Neutrophil (primary cell): ENCODE results near the gene OR2AE1.
"Not testable (repeated sequence)": the region's sequence is repeated elsewhere in the genome, so short reads cannot be mapped to it uniquely, and the experiment has no call there.

ENCODE experiments used
- H3K27ac ChIP-seq: fragments of 200-600 bp; sonication (generic); 2 replicates; pipeline ENCODE4 v1.5.1; 2016; ENCODE audit warnings: mild to moderate bottlenecking, moderate library complexity
- H3K27me3 ChIP-seq: fragments of 200-600 bp; sonication (generic); 2 replicates; pipeline ENCODE4 v1.6.0; 2016; ENCODE audit warnings: mild to moderate bottlenecking
- H3K36me3 ChIP-seq: fragments of 200-600 bp; sonication (generic); 2 replicates; pipeline ENCODE4 v1.5.1; 2017
- H3K4me1 ChIP-seq, 2 experiments: fragments of 200-600 bp in 1 of 2; sonication (generic) in 1 of 2; 1 replicate in 1 of 2; 2 replicates in 1 of 2; pipeline versions ENCODE4 v1.5.1 to v1.6.1; 2013 to 2016; ENCODE audit warnings: low read depth in 1 of 2, low read length in 1 of 2, mild to moderate bottlenecking in 1 of 2, moderate library complexity in 1 of 2; ENCODE audit not compliant: control insufficient read depth in 1 of 2, insufficient read depth in 1 of 2
- H3K4me3 ChIP-seq, 2 experiments: fragments of 200-600 bp in 1 of 2; sonication (generic) in 1 of 2; 1 replicate in 1 of 2; 2 replicates in 1 of 2; pipeline ENCODE4 v1.5.1; 2013 to 2016; ENCODE audit warnings: low read depth in 1 of 2, low read length in 1 of 2, mild to moderate bottlenecking in 1 of 2, moderate library complexity in 1 of 2
- H3K9me3 ChIP-seq: fragments of 200-600 bp; sonication (generic); 2 replicates; pipeline ENCODE4 v1.5.1; 2016
- CTCF ChIP-seq: fragments of 200-600 bp; sonication (generic); IDR thresholded peaks from 2 replicates; pipeline ENCODE4 v1.5.1; 2016; ENCODE audit warnings: antibody characterized with exemption

Gene OR2AE1

DNA sequence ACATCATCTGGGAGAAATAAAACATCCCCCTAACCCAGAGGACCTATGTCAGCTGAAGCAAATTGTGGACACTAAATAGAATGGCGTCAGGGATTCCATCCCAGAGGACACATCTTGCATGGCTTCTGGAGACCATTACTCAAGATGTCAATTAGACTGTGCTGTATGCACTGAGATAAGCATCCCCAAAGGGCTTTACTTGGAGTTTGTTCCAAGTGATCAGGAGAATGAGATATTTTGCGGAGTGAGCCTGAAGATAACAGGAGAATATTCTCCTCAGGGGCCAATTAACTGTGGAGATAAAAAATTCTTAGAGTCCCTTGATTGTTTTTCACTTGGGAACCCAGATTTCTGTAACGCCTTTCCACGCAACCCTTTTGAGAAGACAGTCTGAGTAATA lies 4.5 kb upstream of the OR2AE1 start:
- Histone ChIP-seq H3K36me3 (no peaks in the 10 kb centered on the region), H3K27ac (no peak overlapping the region), H3K9me3 (no peaks in the 10 kb centered on the region), H3K4me3 (no peak overlapping the region), H3K27me3 (no peaks in the 10 kb centered on the region), H3K4me1 (peaks cover 5 to 6% of the 10 kb centered on the region in 2 experiments)
- TF ChIP-seq CTCF, result no peak

GRCh38 chr7:99876491-99876890 lies 342 bp downstream of the OR2AE1 start:
- H3K9me3 ChIP-seq, result no peaks in the 10 kb centered on the region
- H3K4me3 ChIP-seq, result no peak overlapping the region
- peaks cover 11 to 13% of the 10 kb centered on the region in 2 experiments for H3K4me1 ChIP-seq
- peaks cover 8% of the 10 kb centered on the region for H3K27me3 ChIP-seq
- H3K27ac ChIP-seq, result peak overlapping the region; percentile 65
- TF ChIP-seq CTCF, result no peak
- no peaks in the 10 kb centered on the region for H3K36me3 ChIP-seq

- Histone ChIP-seq H3K9me3 (no peaks in the 10 kb centered on the region), H3K27ac (no peak overlapping the region), H3K27me3 (peaks cover 52% of the 10 kb centered on the region), H3K4me1 (no peaks in the 10 kb centered on the region), H3K4me3 (no peak overlapping the region), H3K36me3 (no peaks in the 10 kb centered on the region)
- no peak for TF ChIP-seq CTCF
These were observed 8.6 kb downstream of the OR2AE1 start for GRCh38 chr7:99868246-99868645.

DNA sequence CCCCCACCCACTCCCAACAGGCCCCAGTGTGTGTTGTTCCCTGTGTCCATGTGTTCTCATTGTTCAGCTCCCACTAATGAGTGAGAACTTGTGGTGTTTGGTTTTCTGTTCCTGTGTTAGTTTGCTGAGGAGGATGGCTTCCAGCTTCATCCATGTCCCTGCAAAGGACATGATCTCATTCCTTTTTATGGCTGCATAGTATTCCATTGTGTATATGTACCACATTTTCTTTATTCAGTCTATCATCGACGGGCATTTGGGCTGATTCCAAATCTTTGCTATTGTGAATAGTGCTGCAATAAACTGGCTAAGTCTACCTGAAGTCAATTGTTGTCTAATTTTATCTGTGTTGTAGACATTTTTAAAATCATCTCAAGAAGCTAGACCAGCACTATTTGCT lies 9.4 kb downstream of the OR2AE1 start:
- H3K4me3 ChIP-seq, H3K27ac ChIP-seq, H3K9me3 ChIP-seq, H3K4me1 ChIP-seq, H3K36me3 ChIP-seq: not testable (repeated sequence)
- H3K27me3 ChIP-seq, result peaks cover 57% of the 10 kb centered on the region

GRCh38 chr7:99863847-99864440 lies 12.9 kb downstream of the OR2AE1 start:
- H3K27me3 ChIP-seq, result peaks cover 56% of the 10 kb centered on the region

More at GRCh38 chr7:99863847-99864440, 12.9 kb downstream of the OR2AE1 start:
- no peak overlapping the region for H3K4me3 ChIP-seq
- H3K27ac ChIP-seq, result no peak overlapping the region
- H3K36me3 ChIP-seq, result no peaks in the 10 kb centered on the region
- no peaks in the 10 kb centered on the region for H3K4me1 ChIP-seq
- no peaks in the 10 kb centered on the region for H3K9me3 ChIP-seq
- no peak for TF ChIP-seq CTCF
